ENCODE data around the gene ERBB2.
A peak's percentile ranks its signal among the peaks of the same experiment; 100 is the strongest.

ERBB2 gene

DNA sequence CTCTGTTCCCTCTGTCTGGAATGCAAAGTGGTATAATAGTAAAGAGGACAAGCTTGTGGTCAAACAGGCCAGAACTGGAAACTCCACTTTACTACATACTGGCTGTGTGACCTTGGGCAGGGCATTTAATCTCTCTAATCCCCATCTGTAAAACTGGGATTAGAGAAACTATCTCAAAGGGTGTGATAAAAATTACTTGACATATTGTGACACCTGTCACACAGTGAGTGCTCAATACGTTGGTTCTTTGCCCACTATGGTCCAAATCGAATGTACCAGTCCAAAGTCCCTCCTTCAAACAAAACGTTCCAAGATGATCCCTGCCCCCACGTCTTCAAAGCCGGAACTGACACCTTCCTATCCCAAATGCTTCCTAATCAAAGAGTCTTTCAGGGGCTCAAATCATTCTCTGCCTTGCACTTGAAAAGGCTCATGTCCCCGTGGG lies 12.7 kb upstream of the ERBB2 start:
- ChIA-PET POLR2A (no interaction called here), CTCF (interaction anchor here (0.7 to 3.0 kb wide), 4 partner anchors 9 to 65 kb away, joined by 3 to 15 read pairs (median 7); partner anchors contain the start of gene PNMT)
- DNase-seq (ENCODE audit: extremely low spot score), result no peak
- TF ChIP-seq, protein P1, sequence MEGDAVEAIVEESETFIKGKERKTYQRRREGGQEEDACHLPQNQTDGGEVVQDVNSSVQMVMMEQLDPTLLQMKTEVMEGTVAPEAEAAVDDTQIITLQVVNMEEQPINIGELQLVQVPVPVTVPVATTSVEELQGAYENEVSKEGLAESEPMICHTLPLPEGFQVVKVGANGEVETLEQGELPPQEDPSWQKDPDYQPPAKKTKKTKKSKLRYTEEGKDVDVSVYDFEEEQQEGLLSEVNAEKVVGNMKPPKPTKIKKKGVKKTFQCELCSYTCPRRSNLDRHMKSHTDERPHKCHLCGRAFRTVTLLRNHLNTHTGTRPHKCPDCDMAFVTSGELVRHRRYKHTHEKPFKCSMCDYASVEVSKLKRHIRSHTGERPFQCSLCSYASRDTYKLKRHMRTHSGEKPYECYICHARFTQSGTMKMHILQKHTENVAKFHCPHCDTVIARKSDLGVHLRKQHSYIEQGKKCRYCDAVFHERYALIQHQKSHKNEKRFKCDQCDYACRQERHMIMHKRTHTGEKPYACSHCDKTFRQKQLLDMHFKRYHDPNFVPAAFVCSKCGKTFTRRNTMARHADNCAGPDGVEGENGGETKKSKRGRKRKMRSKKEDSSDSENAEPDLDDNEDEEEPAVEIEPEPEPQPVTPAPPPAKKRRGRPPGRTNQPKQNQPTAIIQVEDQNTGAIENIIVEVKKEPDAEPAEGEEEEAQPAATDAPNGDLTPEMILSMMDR (IDR thresholded peaks at IDR 0.05; ENCODE audit: control extremely low read depth, extremely low read depth, low read depth, missing control alignments), result no peak

DNA sequence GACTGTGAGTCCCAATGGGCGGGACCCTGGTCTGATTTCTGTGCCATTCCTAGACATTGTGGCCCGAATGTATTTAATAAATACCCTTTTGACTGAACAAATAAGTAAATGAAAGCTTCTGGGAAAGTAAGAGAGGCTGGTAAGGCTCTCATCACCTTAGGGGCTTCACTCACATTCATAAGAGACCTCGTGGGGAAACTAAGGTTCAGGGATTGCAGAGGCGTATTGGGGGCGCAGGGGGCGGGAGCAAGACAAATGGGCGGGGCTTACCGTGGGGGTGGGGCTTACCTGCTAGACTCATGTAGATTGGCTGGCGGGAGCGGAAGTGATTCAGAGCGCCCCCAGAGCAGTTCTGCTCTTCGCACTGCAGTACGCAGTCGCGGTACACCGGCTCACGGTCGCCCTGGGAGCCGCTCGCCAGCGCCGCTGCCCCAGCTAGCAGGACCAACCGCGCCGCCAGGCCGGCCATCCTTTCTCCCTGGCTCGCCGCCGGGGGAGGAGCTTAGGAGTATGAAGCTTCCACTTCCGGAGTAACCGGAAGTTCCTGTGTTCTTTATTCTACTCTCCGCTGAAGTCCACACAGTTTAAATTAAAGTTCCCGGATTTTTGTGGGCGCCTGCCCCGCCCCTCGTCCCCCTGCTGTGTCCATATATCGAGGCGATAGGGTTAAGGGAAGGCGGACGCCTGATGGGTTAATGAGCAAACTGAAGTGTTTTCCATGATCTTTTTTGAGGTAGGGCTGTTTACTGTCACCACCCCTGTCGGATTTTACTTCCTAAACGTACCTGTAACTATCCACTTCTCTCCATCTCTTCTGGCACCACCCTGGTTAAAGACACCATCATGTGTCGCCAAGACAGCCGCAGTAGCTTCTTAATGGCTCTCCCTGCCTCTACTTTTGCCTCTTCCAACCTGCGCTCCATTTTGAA lies 12.1 kb upstream of the ERBB2 start, which contains the start of gene PGAP3:
Gene PGAP3 (minus strand): TSS at position 512 of the 929 bp plus-strand sequence. CDS start 43 bp downstream, at position 469.
- TF ChIP-seq, protein P1 (IDR thresholded peaks at IDR 0.05; ENCODE audit: control extremely low read depth, extremely low read depth, low read depth, missing control alignments), result no peak
- DNase-seq (ENCODE audit: extremely low spot score), result peak; percentile 94
- POLR2A ChIA-PET, result interaction anchor here (0.5 to 0.9 kb wide), 2 partner anchors 13 to 28 kb away, joined by 3 to 5 read pairs; no protein-coding TSS in a partner anchor
- CTCF ChIA-PET, result interaction anchor here (0.9 to 3.0 kb wide), 10 partner anchors 9 to 66 kb away, joined by 3 to 15 read pairs (median 6); partner anchors contain the start of genes MIEN1 and PNMT

DNA sequence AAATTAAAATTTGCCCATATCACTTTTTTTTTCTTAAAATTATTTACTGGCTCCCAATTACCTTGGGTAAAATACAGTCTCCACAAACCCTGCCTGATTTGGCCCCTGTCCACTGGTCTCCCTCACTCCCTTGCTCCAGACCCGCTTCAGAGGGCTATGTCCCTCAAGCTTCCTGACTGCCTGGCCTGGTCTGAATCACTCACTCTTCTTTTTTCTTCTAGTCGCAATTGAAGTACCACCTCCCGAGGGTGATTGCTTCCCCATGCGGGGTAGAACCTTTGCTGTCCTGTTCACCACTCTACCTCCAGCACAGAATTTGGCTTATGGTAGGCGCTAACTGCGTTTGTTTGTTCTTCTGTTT lies 11.4 kb upstream of the ERBB2 start:
- ChIA-PET CTCF (interaction anchor here (1.0 to 3.0 kb wide), 10 partner anchors 9 to 67 kb away, joined by 3 to 15 read pairs (median 6); partner anchors contain the start of genes MIEN1 and PNMT), POLR2A (interaction anchor here (0.5 to 0.9 kb wide), 2 partner anchors 12 to 29 kb away, joined by 3 to 5 read pairs; no protein-coding TSS in a partner anchor)
- DNase-seq (ENCODE audit: extremely low spot score), result no peak
- TF ChIP-seq, protein P1 (IDR thresholded peaks at IDR 0.05; ENCODE audit: control extremely low read depth, extremely low read depth, low read depth, missing control alignments), result no peak

DNA sequence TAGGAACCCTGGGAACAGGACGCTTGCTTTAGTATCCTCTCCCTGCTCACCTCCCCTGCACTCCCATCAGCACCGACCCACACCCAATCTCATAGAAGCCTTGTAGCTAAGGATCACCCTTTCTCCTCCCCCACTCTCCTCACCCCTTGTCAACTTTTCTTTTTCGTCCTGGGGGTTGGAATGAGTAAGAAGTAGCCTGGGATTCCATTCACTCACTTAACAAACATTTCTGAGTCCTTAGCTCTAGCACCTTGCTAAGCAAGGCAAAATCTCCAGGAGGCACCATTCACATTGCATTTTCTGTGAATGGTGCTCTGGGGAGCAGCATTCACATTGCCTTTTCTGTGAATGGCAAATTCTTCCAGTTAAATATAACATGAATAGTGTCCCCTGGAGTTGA lies 10.9 kb upstream of the ERBB2 start:
- TF ChIP-seq, protein P1 (IDR thresholded peaks at IDR 0.05; ENCODE audit: control extremely low read depth, extremely low read depth, low read depth, missing control alignments), result no peak
- CTCF ChIA-PET, result interaction anchor here (1.3 to 3.0 kb wide), 5 partner anchors 8 to 67 kb away, joined by 5 to 15 read pairs (median 7); partner anchors contain the start of gene MIEN1
- DNase-seq (ENCODE audit: extremely low spot score), result no peak
- POLR2A ChIA-PET, result interaction anchor here (0.6 to 0.7 kb wide), 2 partner anchors 31 to 44 kb away, joined by 4 to 5 read pairs; no protein-coding TSS in a partner anchor

DNA sequence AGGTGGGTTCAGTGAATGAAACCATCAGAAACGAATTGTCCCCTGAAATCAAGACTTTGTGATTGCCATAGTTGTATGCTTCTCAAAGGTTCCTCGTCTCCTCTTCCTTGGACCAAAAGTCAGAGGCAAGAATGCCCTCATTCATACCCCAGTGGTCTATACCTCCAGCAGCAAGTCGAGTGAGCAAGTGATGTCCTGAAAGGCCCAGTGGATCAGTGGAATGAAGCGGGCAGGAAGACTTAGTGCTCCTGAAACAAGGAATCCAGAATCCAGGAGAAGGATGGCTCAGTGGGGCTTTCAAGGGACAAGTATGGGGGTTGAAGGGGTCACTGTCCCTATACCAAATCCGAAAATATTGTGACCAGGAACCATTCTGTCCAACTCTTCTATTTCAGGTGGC lies 5.3 kb upstream of the ERBB2 start:
- DNase-seq (ENCODE audit: extremely low spot score), result no peak
- ChIA-PET POLR2A (no interaction called here), CTCF (interaction anchor here (1.4 to 2.7 kb wide), 4 partner anchors 8 to 41 kb away, joined by 3 to 12 read pairs (median 6); no protein-coding TSS in a partner anchor)
- TF ChIP-seq, protein P1 (IDR thresholded peaks at IDR 0.05; ENCODE audit: control extremely low read depth, extremely low read depth, low read depth, missing control alignments), result no peak

DNA sequence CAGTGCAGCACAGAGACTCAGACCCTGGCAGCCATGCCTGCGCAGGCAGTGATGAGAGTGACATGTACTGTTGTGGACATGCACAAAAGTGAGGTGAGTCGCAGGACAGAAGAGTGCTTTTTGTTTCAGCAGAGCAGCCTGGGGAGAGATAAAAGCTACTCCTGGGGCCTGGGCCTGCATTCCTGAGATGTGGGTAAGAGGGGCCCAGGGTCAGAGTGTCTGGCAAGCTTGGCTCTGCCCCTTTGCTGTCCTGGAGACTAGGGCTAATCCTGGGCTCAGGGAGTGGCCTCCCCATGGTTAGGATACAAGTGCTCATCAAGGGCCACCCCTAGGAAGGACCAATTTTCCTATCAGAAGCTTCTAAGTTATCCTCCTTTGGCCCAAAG lies 4.8 kb upstream of the ERBB2 start:
- ChIA-PET POLR2A (interaction anchor here (0.6 kb wide), 1 partner anchor 28 kb away, joined by 4 read pairs; no protein-coding TSS in a partner anchor), CTCF (interaction anchor here (0.7 to 2.7 kb wide), 5 partner anchors 9 to 41 kb away, joined by 3 to 12 read pairs (median 4); no protein-coding TSS in a partner anchor)
- TF ChIP-seq, protein P1 (IDR thresholded peaks at IDR 0.05; ENCODE audit: control extremely low read depth, extremely low read depth, low read depth, missing control alignments), result no peak
- DNase-seq (ENCODE audit: extremely low spot score), result no peak
